Pancreas (tissue), 10 donors: ENCODE results near the gene EIF3B. TPM values are rescaled to one million over a fixed set of nuclear protein-coding genes. Genes with fewer than 3 reads are reported as not detected.

Source experiments
- ATAC-seq, 4 donors: fragments of 200-7000 bp; cut with Tn5 transposase; one replicate each; pipeline versions ENCODE4 v1.8.0 to v1.9.1; 2020; ENCODE audit warnings: mild to moderate bottlenecking in 4 of 4, moderate library complexity in 4 of 4
- DNase-seq, 6 donors: peaks; one replicate each; pipeline ENCODE4 v3.0.0-alpha.2; 2020
- FAIRE-seq: peaks from 2 replicates; lab custom pipeline; 2012; peaks lifted over from hg19 to GRCh38; lab: Jason Lieb, UNC
- H3K27ac ChIP-seq, 4 donors: fragments of 200-600 bp; sonication (generic); 1 replicate in 3 of 4; 2 replicates in 1 of 4; pipeline versions ENCODE4 v1.5.0 to v1.8.0; 2020
- H3K27me3 ChIP-seq, 4 donors: fragments of 200-600 bp; one replicate each; pipeline ENCODE4 v1.8.0; 2021
- H3K36me3 ChIP-seq, 3 donors: fragments of 200-600 bp; sonication (generic) in 1 of 3; one replicate each; pipeline versions ENCODE4 v1.5.0 to v1.8.0; 2020 to 2021
- H3K4me1 ChIP-seq, 3 donors: fragments of 200-600 bp; one replicate each; pipeline ENCODE4 v1.8.0; 2021
- H3K4me3 ChIP-seq, 4 donors: fragments of 200-600 bp; sonication (generic) in 2 of 4; one replicate each; pipeline versions ENCODE4 v1.5.0 to v1.8.0; 2020 to 2021
- H3K9me3 ChIP-seq, 4 donors: fragments of 200-600 bp; one replicate each; pipeline ENCODE4 v1.8.0; 2021
- CTCF ChIP-seq, 4 donors: fragments of 200-600 bp; sonication (generic) in 3 of 4; IDR thresholded peaks; one replicate each; pipeline versions ENCODE4 v1.5.0 to v1.8.0; 2021; ENCODE audit warnings: antibody characterized with exemption in 4 of 4
- WGBS, 2 donors: extraction: QIAGEN DNeasy Blood & Tissue Kit; methylation state at CpG; one replicate each; pipeline ENCODE4 v1.1.7; 2013; 5-methylcytosine and 5-hydroxymethylcytosine counted together
- intact Hi-C, 3 donors: fragments of 100-400 bp; cut with DNase I; formaldehyde crosslinking; loops; one replicate each; pipeline versions ENCODE4 v1.11.1 to v1.14.2; 2022
- polyA plus RNA-seq, 2 donors: library from polyadenylated mRNA; stranded (reverse); fragments of 200-250 nt; gene quantifications; one replicate each; pipeline ENCODE4 v1.2.3, GENCODE V29; 2013
- total RNA-seq, 6 donors: library from RNA; stranded (reverse); fragmentation: NEBNext Ultra II Directional in 4 of 6; extraction: Animal tissue kit (Norgen Biotek cat#: 25700) in 4 of 6; gene quantifications; one replicate each; pipeline versions ENCODE4 v1.2.1 to v1.2.4, GENCODE V29; 2021 to 2023
- donor health status: healthy with polysubstance abuse.
- donor health status: DM: no; HTN: no; CAD: no; lungs with moderate emphysema.
- donor health status: DM: no; HTN: no; CAD: no.
- donor health status: control.
- donor health status: control.
- donor health status: Bipolar disorder and iron deficiency.
- donor health status: DM: yes; HTN: yes; CAD: no.
- donor health status: DM: no; HTN: no; CAD: no.
- donor health status: DM: no; HTN: no; CAD: no.
- donor health status: DM: yes; HTN: yes; CAD: no.

The EIF3B gene
- total and polyA plus RNA-seq, 8 donors, result 61.1 to 106 (median 78.3) TPM

GRCh38 chr7:2398506-2398905, 43.9 kb downstream of the EIF3B start:
- no peaks in the 10 kb centered on the region for H3K27me3 ChIP-seq
- H3K27ac ChIP-seq, result no peak overlapping the region
- no peak overlapping the region for H3K4me3 ChIP-seq
- 92% methylated on average over 4 of the region's 4 CpGs for WGBS, 2 donors
- ATAC-seq, result no peak
- no peak for FAIRE-seq
- intact Hi-C loops, result no loop called here
- H3K4me1 ChIP-seq, result peaks cover 5 to 14% (median 12%) of the 10 kb centered on the region in 3 donors
- DNase-seq, result no peak
- no peak for TF ChIP-seq CTCF (IDR thresholded peaks at IDR 0.05)
- no peaks in the 10 kb centered on the region for H3K9me3 ChIP-seq
- H3K36me3 ChIP-seq, result no peaks in the 10 kb centered on the region

- no peak overlapping the region for H3K4me3 ChIP-seq
- no peak for FAIRE-seq
- intact Hi-C loops, result no loop called here
Observed at GRCh38 chr7:2399848-2400587, 45.4 kb downstream of the EIF3B start.

GRCh38 chr7:2402687-2403013, 48.0 kb downstream of the EIF3B start:
- ATAC-seq (no peak), DNase-seq (no peak), FAIRE-seq (no peak)
- no peaks in the 10 kb centered on the region for H3K9me3 ChIP-seq
- peak overlapping the region in 3 of 4 donors; percentile 13 to 93 (median 91) for H3K4me3 ChIP-seq
- H3K36me3 ChIP-seq, result no peaks in the 10 kb centered on the region
- TF ChIP-seq CTCF (IDR thresholded peaks at IDR 0.05), result no peak
- H3K27ac ChIP-seq, result peak overlapping the region in 2 of 4 donors; percentile 35 to 47
- peaks cover 5 to 19% (median 12%) of the 10 kb centered on the region in 3 donors for H3K4me1 ChIP-seq
- intact Hi-C loops, result no loop called here
- WGBS, 2 donors, result 42 to 48% methylated on average over 6 of the region's 6 CpGs
- no peaks in the 10 kb centered on the region for H3K27me3 ChIP-seq

More at GRCh38 chr7:2399848-2400587, 45.4 kb downstream of the EIF3B start:
- DNase-seq, result peak in 5 of 6 donors; percentile 79 to 82 (median 81)
- Histone ChIP-seq H3K36me3 (no peaks in the 10 kb centered on the region), H3K27ac (peak overlapping the region; percentile 40 to 91 (median 77)), H3K4me1 (peaks cover 5 to 14% (median 12%) of the 10 kb centered on the region in 3 donors), H3K27me3 (no peaks in the 10 kb centered on the region), H3K9me3 (no peaks in the 10 kb centered on the region)
- 14 to 15% methylated on average over 6 of the region's 6 CpGs for WGBS, 2 donors
- ATAC-seq, result peak; percentile 16 to 52 (median 44)
- TF ChIP-seq CTCF (IDR thresholded peaks at IDR 0.05), result no peak

- DNase-seq (peak; percentile 93 to 98 (median 98)), FAIRE-seq (no peak), ATAC-seq (peak; percentile 86 to 91 (median 88))
- peak within 1 kb of the TSS; percentile 24 to 47 (median 40) for H3K27ac ChIP-seq
- no peaks in the 10 kb centered on the region for H3K27me3 ChIP-seq
- TF ChIP-seq CTCF (IDR thresholded peaks at IDR 0.05), result no peak
- H3K9me3 ChIP-seq, result no peaks in the 10 kb centered on the region
- intact Hi-C loops, result no loop called here
- peak within 1 kb of the TSS; percentile 70 to 93 (median 86) for H3K4me3 ChIP-seq
- 1% methylated on average over 54 to 89 of the region's 89 CpGs for WGBS, 2 donors
- H3K4me1 ChIP-seq, result peaks cover 5 to 19% (median 12%) of the 10 kb centered on the region in 3 donors
- H3K36me3 ChIP-seq, result no peaks in the 10 kb centered on the region
Observed at GRCh38 chr7:2403014-2403717, 48.5 kb downstream of the EIF3B start, which contains the start of gene CHST12. TSS of gene CHST12 (plus strand) at chr7:2403611. CDS start at chr7:2432640, 29,029 bp downstream.
